SH-SY5Y (cell line): ENCODE results near the gene AKAP6.

Experiments
- GATA2 ChIP-seq: IDR thresholded peaks from 2 replicates; pipeline ENCODE4 v1.6.1; 2011; ENCODE audit warnings: mild to moderate bottlenecking, low read depth, low read length
- GATA3 ChIP-seq: IDR thresholded peaks from 2 replicates; pipeline ENCODE4 v1.6.1; 2011; ENCODE audit warnings: low read depth, mild to moderate bottlenecking, low read length, moderate library complexity

AKAP6 gene

DNA sequence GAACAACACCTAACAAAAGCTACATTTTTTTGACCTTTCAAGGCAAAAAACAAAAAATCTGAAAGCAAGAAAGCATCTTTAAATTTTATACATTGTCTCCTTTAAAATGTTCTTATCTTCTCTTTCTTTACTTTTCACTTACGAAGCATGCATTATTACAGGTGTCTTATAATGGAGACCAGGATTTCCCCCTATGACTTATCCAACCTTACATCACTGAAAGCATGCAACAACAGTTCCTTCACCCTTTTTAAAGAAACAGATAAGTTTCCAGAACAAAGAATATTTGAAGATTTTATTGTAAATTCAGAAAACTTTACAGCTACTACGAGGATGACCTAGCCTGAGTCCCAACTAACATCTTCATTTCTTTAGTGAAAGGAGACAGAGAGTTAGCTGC, 277.2 kb downstream of the AKAP6 start:
- TF ChIP-seq GATA2 (no peak), GATA3 (no peak)

DNA sequence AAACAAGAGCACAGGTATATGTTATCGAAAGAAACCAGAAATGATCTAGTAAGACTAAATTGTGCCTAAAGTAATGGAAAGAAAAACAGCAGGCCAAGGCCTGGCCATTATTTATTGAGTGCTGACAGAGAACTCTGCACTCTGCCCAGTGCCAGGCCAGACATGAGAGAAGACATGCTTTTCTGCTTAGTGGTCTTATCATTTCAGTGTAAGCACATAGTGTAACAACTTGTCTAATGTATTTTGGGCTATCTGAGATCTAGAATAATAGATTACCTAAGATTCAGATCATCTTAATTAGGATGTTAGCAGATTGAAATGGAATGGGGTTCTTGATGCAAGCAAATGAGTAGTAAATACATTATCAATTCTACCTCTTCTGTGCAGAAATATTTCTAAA, 278.3 kb downstream of the AKAP6 start:
- peak; percentile 61; the same call in 1 of the 2 replicates for TF ChIP-seq GATA3
- TF ChIP-seq GATA2 = peak; percentile 72

DNA sequence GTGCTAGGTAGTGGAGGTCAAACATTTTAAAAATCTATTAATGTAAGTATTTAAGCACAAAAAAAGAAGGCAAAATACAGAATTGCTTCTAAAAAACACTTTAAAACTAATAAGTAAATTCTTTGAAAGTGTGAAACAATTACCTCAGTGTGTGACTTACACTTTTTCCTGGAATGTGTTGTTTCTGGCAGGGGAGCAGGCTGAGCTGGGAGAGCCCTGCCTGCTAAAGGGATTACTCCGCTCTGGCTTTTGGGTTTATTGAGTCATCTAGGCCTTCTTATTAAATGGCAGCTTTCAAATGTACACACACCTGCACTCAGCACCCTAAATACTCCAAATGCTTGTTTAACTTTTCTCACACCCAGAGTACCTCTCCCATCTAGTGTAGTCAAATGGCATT, 279.8 kb downstream of the AKAP6 start:
- no peak for TF ChIP-seq GATA3
- no peak for TF ChIP-seq GATA2

DNA sequence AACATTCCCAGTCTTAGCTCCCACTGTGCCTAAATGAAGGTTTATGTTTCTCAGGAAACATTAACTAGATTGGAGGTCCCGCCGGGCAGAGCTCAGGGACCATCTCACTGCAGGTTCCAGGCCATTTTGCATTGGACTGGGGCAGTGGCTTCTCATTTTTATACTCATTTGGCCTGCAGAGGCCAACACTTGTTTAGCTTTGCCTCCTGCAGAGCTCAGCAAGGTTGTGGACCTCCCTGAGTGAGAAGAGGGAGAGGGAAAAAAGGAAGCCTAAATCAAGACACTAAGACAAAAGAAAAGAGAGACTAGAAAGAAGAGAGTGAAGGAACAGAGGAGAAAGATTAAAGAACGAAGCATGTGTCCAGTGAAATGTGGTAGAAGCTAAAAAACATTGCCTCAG, 280.3 kb downstream of the AKAP6 start:
- TF ChIP-seq GATA2 (no peak), GATA3 (no peak)

DNA sequence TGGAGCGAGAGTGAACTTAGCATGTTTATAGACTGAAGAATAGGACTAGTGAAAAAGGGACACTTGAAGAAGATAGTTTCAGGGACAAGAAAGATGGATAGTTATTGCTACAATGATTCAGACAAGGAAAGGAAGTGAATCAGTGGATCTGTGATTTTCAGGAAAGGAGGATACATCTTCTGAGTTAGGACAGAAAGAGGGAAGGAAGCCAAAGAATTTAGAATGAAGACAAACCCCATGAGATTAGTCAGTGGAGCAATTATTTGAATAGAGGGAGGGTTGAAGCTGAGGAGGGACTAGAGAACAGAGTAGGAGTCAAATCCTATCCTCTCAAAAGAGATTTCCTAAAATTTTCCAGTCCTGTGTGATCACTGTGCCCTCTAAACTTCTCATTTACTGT, 282.7 kb downstream of the AKAP6 start:
- TF ChIP-seq GATA3 = no peak
- TF ChIP-seq GATA2 = no peak

DNA sequence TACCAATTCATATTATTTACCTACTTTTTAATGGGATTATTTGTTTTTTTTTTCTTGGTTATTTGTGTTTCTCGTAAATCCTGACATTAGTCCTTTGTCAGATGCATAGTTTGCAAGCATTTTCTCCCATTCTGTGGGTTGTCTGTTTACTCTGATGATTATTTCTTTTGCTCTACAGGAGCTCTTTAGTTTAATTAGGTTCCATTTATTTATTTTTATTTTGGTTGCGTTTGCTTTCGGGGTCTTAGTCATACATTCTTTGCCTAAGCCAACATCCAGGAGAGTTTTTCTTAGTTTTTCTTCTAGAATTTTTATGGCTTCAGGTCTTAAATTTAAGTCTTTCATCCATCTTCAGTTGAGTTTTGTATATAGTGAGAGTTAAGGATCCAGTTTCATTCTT, 289.9 kb downstream of the AKAP6 start:
- no peak for TF ChIP-seq GATA2
- no peak for TF ChIP-seq GATA3

DNA sequence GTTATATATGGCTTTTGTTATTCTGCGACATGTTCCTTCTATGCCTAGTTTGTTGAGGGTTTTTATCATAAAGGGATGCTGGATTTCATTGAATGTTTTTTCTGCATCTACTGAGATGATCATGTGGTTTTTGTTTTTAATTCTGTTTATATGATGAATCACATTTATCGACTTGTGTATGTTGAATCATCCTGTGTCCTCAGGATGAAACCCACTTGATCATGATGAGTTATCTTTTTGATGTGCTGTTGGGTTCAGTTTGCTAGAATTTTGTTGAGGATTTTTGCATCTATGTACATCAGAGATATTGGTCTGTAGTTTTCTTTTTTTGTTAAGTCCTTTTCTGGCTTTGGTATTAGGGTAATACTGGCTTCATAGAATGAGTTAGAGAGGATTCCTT, 291.2 kb downstream of the AKAP6 start:
- no peak for TF ChIP-seq GATA2
- TF ChIP-seq GATA3 = no peak

DNA sequence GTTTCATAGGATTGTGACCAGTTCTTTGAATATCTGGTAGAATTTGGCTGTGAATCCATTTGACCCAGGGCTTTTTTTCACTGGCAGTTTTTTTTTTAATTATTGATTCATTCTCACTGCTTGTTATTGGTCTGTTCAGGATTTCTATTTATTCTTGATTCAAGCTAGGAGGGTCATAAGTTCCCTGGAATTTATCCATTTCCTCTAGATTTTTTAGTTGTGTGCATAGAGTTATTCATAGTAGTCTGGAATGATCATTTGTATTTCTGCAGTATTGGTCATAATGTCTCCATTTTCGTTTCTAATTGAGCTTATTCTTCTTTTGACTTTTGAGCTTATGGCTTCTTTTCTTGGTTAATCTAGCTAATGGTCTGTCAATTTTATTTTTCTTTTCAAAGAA, 291.6 kb downstream of the AKAP6 start:
- TF ChIP-seq GATA3 (no peak), GATA2 (no peak)

DNA sequence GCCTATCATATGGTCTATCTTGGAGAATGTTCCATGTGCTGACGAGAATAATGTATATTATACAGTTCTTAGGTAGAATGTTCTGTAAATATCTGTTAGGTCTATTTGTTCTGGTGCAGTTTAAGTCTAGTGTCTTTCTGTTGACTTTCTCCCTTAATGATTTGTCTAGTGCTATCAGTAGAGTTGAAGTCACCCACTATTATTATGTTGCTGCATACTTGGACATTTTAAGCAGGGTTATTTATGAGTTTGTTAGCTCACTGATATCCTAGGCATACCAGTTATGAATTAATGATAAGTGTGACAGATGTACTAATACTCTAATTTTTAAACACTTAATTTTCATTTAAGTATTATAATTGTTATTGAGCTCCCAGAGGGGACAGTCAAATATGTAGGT, 292.5 kb downstream of the AKAP6 start:
- TF ChIP-seq GATA2 (no peak), GATA3 (no peak)

DNA sequence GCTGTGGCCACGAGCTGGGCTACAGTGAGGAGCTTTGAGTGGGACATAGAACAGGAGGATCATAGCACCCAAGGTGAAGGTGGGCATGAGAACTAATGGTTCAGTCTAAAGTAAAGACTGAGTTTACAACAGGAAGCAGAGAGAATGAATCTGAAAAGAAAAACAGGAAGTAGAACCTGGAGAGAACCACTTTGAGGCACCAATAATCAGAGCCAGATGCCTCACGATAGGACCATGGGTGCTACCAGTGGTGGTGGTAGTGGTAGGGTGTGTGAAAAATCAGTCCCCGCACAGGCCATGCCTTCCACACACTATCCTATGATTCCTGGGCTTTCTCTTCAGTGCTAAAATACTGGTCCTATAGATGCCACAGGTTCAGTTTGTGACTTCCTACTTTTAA, 293.6 kb downstream of the AKAP6 start:
- no peak for TF ChIP-seq GATA3
- no peak for TF ChIP-seq GATA2

DNA sequence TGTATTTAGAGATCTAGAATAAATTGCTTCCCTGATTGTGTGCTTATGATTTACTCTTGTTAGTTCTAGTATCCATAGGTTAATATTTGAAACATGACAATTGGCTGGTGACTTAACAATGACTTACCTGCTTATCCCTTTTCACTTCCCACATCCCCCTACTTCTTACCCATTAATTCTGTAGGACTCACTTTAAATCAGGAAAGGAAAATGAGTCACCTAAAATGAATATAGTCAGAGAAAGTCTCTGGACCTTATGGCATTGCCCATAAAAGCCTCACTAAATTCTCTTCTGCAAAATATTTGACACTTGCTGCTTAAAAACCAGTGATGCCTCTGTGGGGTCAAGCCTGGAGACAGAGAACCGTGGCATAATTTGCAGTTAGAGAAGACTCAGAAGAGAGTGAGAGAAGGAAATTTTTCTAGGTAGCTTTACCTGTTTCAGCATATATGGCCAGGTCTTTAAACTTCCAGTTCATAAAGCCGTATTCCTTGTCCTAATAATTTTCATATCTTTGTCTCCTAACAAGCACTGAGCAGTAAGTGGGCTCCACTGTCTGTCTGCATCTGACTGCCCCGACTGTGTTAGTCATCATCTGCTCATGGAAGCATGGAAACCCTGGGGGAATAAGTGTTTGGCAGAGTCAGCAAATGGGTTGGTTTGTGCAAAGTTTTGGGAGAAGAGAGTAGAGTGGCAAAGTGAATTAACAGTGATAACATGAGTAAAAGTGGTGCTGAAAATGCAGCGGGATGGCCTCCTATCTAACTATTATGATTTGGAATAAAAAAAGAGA, 294.4 kb downstream of the AKAP6 start:
- TF ChIP-seq GATA3 (no peak), GATA2 (no peak)

DNA sequence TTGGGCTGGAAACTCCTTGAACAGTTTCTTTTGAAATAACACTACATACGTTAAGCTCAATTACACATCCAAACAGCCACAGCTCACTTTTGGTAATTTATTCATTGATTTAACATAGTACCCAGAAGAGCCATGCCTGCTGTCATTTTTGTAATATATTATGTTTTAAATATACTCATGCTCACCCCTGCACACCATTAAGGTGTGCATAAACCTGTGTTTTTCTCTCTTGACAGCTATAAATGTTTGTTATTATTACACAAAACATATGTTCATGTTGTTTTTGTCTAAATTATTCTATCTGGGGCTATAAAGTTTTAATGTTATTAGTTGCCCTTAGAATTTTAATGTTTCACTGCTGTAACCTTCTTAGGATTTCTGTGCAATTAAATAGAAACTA, 296.1 kb downstream of the AKAP6 start:
- TF ChIP-seq GATA3 = no peak
- TF ChIP-seq GATA2 = no peak

DNA sequence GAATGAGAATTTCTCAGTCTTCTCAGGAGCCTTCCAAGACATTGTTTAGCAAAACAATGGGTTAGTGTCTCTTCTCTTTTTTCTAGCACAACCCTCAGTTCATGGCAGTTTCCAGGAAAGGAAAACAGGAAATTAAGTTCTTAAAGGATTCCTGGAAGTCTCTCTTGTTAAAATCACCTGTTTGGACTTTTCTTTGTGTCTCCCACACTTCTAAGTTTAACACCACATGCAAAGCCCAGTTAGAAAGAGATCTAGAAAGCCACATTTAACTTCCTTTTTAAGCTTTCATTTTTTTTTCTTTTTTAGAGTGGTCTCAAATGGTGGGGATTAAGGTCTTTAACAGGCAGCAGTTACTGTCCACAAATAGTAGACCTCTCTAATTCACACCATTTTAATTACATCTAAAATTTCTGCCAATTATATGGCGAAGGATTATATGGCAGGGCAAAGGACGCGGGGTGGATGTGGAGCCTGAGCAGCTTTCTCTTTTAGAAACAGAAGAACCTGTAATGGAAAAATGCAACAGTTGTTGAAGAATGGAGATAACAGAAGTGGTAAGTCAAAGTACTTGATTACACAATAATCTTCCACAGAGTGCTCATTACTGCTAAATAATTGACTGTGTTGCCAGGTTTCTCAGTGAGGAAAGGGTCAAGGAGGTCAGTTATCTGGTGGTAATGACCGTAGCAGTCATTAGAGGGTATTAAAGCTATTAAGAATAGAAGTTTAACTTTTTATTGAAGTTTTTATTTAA, 298.6 kb downstream of the AKAP6 start:
- TF ChIP-seq GATA3 = no peak

DNA sequence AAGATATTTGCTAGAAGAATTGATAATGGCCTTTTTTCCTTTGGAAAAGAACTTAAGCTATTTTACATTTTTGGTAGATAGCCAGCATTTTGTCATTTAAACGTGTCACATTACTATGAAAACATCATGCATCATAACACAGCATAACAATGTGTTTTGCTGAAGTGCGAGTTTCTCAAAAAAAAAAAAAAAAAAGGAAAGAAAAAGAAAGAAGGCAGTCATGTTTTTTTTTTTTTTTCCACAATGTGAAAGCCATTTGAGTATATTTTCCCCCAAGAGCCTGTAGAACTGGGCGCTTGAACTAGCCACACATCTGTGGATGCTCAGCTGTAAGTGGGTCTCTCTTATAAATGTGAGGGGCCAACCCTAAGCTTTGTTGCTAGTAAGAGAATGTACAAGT, 300.1 kb downstream of the AKAP6 start:
- TF ChIP-seq GATA2 (no peak), GATA3 (no peak)

DNA sequence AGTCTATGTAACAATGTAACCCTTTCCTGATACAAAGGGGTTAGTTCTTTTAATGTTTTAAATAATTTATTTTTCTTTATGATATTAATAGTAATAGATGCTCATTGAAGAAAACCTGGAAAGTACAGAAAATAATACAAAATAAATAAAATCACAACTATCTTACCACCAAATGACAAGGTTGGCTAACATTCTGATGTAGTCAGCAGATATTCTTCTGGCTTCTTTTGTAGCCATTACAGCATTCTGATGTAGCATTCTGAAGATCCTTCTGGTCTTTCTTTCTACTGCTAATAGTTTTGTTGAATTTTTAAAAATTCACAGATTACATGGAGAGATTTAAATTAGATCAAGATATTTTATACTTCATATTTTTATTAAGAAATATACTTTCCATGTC, 301.6 kb downstream of the AKAP6 start:
- TF ChIP-seq GATA2 (no peak), GATA3 (no peak)

DNA sequence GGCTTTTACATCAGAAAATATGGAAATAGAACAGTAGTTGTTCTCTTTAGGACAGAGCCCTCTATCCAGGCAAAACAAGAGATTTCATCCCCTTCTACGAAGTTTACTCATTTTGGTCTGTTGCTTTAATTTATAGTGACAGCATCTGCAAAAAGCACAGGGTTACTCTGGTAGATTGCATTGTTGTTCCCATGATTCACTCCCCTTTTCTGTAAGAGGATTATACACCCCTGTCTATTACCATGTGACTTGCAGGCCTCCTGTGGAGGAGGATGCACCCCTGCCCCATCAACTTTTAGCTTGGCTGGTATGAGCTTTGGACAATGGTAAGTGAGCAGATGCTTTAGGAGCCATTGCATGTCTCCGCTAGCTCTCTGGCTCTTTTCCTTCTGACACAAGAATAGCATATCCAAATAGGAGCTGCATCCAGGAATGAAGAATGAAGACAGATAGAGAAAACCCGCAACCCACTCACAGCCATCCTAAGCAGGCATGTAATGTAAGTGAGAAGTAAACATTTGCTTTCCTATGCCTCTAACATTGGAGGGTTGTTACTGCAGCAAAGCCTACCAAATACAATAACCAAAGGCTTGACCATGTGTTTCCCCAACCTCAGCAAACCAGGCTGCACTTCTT, 304.2 kb downstream of the AKAP6 start:
- TF ChIP-seq GATA3 (no peak), GATA2 (no peak)
